GM10248 (cell line): ENCODE data around the gene RRP12.

ENCODE experiments used
- CTCF ChIA-PET: fragments of 300-600 bp; sonication (Branson Sonifier 250); formaldehyde crosslinking; extraction: SDS; loops from one replicate; lab custom pipeline; 2021; ENCODE audit warnings: antibody characterized with exemption; lab: Yijun Ruan, JAX
- POLR2A ChIA-PET: fragments of 350-650 bp; sonication (Branson Sonifier 250); formaldehyde crosslinking; extraction: SDS; loops from one replicate; lab custom pipeline; 2020; ENCODE audit warnings: antibody characterized with exemption; lab: Yijun Ruan, JAX
- DNase-seq: peaks from one replicate; pipeline ENCODE4 v3.0.0; 2012; ENCODE audit errors: extremely low spot score
- CTCF ChIP-seq: IDR thresholded peaks from 2 replicates; pipeline ENCODE4 v1.5.1; 2012; ENCODE audit warnings: mild to moderate bottlenecking, low read depth; ENCODE audit errors: extremely low read depth, missing control alignments, control extremely low read depth

The RRP12 gene

GRCh38 chr10:97365761-97366351 is 35.3 kb downstream of the RRP12 start:
- CTCF ChIA-PET = no interaction called here
- POLR2A ChIA-PET = interaction anchor here (0.7 kb wide), 1 partner anchor 88 kb away, joined by 9 read pairs; no protein-coding TSS in a partner anchor
- no peak for DNase-seq
- no peak for TF ChIP-seq CTCF

GRCh38 chr10:97363071-97363470 is 38.1 kb downstream of the RRP12 start:
- CTCF ChIA-PET = no interaction called here
- POLR2A ChIA-PET = no interaction called here
- TF ChIP-seq CTCF = no peak
- DNase-seq = no peak

- POLR2A ChIA-PET = no interaction called here
- no peak for DNase-seq
- TF ChIP-seq CTCF = no peak
- CTCF ChIA-PET = no interaction called here
Measured at GRCh38 chr10:97362310-97363033, 38.7 kb downstream of the RRP12 start.

- POLR2A ChIA-PET = no interaction called here
- CTCF ChIA-PET = interaction anchor here (1.0 kb wide), 2 partner anchors 14 to 83 kb away, joined by 3 to 5 read pairs; no protein-coding TSS in a partner anchor
- TF ChIP-seq CTCF = no peak
- DNase-seq = no peak
Measured at GRCh38 chr10:97361537-97361901, 39.6 kb downstream of the RRP12 start.

GRCh38 chr10:97360705-97361536 is 40.2 kb downstream of the RRP12 start:
- ChIA-PET POLR2A (interaction anchor here (2.0 kb wide), 1 partner anchor 40 kb away, joined by 4 read pairs; the partner anchor contains the start of gene RRP12), CTCF (interaction anchor here (0.6 to 1.0 kb wide), 4 partner anchors 13 to 151 kb away, joined by 3 to 5 read pairs (median 4); no protein-coding TSS in a partner anchor)
- no peak for TF ChIP-seq CTCF
- no peak for DNase-seq

GRCh38 chr10:97358781-97359180 is 42.4 kb downstream of the RRP12 start:
- no peak for DNase-seq
- TF ChIP-seq CTCF = no peak
- ChIA-PET CTCF (interaction anchor here (0.7 to 2.0 kb wide), 4 partner anchors 8 to 80 kb away, joined by 3 to 8 read pairs (median 4); no protein-coding TSS in a partner anchor), POLR2A (interaction anchor here (2.0 kb wide), 1 partner anchor 42 kb away, joined by 4 read pairs; the partner anchor contains the start of gene RRP12)
